ENCODE data around the gene TMEM131. TPM values are rescaled to one million over a fixed set of nuclear protein-coding genes. Genes with fewer than 3 reads are reported as not detected.
"Not testable (repeated sequence)": the region's sequence is repeated elsewhere in the genome, so short reads cannot be mapped to it uniquely, and the experiment has no call there.

Gene TMEM131
- total RNA-seq, 8 experiments from 2014 or later = 13.3 to 54.6 (median 20.2) TPM

GRCh38 chr2:97878317-97878716 lies 117.4 kb downstream of the TMEM131 start:
- ATAC-seq (replicated peaks in 6 of 8); H3K4me1 ChIP-seq (replicated peaks in 1 of 2); in situ Hi-C loops (cut with MboI; ENCODE audit: low pct_unique_long_range_greater_than_20kb in 2 of 9, low sequenced_read_pairs in 9 of 9, unreplicated experiment in 9 of 9); H3K4me3 ChIP-seq; H3K27ac ChIP-seq: not testable (repeated sequence)
- 93 to 100% (median 100%) methylated on average over 1 to 2 of the region's 2 CpGs; no CpG with 5 or more reads in 6 of the 10 experiments for WGBS, 10 experiments

DNA sequence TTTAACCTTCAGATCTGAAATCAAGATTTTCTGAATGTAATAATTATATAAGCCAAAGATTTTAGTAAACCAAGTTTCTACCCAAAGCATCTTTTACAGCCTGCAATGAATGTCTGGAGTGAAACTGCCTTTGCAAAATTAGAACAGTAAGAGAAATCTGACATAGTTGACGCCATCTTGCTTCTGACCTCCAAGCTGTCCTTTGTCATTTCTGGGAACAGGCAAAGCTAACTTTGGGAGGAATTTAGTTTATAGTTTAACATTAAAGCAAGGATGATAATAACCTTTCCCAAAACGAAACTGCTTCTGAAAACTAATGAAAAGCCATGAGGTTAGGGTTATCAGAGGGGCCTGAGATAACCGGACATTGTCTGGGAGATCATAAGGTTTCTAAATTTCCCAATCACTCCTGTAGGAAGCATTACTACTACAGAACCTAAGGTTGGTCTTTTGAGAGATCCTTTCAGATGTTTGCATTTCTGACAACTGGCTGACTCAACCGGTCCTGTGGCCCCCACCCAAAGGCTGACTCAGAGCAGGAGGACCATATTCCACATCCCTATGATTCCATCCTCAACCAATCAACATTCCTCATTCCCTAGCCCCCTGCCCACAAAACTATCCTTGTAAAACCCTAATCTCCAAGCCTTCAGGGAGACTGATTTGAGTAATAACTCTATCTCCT lies 124.5 kb downstream of the TMEM131 start:
- ATAC-seq (replicated peaks in 6 of 8) = peak in 2 of 8 experiments; percentile 13 to 40
- in situ Hi-C loops (cut with MboI; ENCODE audit: low pct_unique_long_range_greater_than_20kb in 2 of 9, low sequenced_read_pairs in 9 of 9, unreplicated experiment in 9 of 9) = no loop called here

DNA sequence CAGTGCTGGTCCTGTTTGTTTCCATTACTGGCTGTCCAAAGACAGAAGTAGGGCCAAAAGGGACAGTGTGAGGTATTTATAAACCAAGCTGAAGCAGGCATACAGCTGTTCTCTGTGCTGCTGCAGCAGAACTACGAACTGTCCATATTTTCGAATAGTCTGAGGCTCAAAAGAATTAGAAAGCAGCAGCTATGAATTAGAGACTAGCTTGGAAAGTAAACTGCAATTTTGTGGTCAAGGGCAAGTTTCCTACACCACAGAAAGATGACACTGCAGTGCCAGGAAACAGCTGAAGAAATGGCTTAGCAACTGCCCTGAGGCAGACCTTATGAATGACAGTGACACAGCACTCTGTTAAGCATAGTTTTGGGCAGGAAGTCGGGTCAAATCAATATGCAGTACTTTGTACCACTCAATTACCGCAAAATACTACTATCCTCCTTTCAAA lies 125.3 kb downstream of the TMEM131 start:
- no peak overlapping the region for H3K27ac ChIP-seq
- H3K4me3 ChIP-seq = no peak overlapping the region

More for the DNA sequence above, 124.5 kb downstream of the TMEM131 start:
- 4 to 100% (median 82%) methylated on average over 1 to 4 of the region's 4 CpGs for WGBS, 10 experiments
- peaks cover 0 to 3% of the 10 kb centered on the region in 2 donors for H3K4me1 ChIP-seq (replicated peaks in 1 of 2)
- no peak overlapping the region for H3K27ac ChIP-seq
- no peak overlapping the region for H3K4me3 ChIP-seq

DNA sequence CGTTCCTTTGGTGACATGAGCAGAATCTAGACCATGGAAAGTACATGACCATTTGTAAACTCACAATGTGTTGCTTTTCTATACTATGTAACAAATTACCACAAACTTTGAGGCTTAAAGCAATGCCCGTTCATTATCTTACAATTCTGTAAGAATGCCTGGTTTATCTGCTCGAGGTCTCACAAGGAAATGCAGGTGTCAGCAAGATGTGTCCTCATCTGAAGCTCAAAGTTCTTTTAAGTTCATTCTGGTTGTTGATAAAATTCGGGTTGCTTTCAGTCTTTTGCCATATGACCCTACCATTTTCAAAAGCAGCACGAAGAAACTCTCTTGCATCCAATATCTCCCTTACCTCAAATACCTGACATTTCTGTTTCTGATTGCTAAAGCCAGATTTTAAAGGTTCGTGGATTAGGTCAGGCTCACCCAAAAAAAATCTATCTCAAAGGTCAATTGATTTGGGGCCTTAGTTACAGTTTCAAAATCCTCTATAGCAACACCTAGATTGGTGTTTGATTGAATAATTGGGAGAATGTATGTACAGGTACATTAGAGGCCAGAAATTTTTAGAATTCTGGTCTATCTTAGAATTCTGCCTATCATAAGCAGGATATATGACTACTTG lies 125.9 kb downstream of the TMEM131 start:
- Histone ChIP-seq H3K4me3 (no peak overlapping the region), H3K27ac (no peak overlapping the region), H3K4me1 (replicated peaks in 1 of 2) (peaks cover 0 to 3% of the 10 kb centered on the region in 2 donors)
- in situ Hi-C loops (cut with MboI; ENCODE audit: low pct_unique_long_range_greater_than_20kb in 2 of 9, low sequenced_read_pairs in 9 of 9, unreplicated experiment in 9 of 9) = no loop called here
- 11 to 94% (median 69%) methylated on average over 1 to 6 of the region's 6 CpGs for WGBS, 10 experiments
- ATAC-seq (replicated peaks in 6 of 8) = no peak

More for the DNA sequence above, 125.3 kb downstream of the TMEM131 start:
- in situ Hi-C loops (cut with MboI; ENCODE audit: low pct_unique_long_range_greater_than_20kb in 2 of 9, low sequenced_read_pairs in 9 of 9, unreplicated experiment in 9 of 9) = no loop called here
- H3K4me1 ChIP-seq (replicated peaks in 1 of 2) = peaks cover 0 to 3% of the 10 kb centered on the region in 2 donors
- peak in 6 of 8 experiments; percentile 32 to 77 (median 58) for ATAC-seq (replicated peaks in 6 of 8)
- 0 to 100% (median 31%) methylated on average over 1 to 4 of the region's 4 CpGs; no CpG with 5 or more reads in 2 of the 10 experiments for WGBS, 10 experiments

DNA sequence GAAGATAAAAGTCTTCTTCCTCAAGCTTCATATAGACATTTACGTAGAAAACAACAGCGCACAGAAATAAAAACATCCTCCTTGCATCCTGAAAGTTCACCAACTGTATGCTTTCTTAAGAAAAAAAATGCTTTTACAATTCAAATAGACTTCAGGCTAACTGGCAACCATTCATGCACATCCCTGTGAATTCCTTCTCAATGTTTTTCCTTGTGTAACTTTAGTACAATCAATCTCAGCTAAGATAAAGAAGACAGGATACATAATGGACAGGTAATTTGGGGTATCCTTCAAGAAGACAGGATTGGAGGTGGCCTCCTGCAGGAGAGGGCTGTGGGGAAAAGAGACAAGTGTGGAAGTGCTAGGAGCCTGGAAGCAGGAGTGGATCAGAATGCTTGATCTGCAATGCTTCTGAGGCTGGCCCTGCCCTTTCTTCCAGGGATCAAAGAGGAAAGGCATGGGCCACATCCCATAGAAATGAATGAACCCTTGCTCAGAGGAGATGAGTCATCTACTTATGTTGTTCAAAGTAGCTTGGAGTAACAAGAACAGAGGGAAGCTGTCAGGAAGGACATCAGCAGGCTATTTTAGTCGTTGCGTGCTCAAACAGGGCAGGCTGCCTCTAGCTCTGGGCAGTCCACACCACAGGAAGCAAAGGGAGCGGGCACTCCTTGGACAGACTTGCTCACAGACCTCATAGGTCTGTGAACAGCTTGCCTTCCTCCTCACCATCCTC lies 126.6 kb downstream of the TMEM131 start:
- H3K4me3 ChIP-seq = no peak overlapping the region

GRCh38 chr2:97863829-97864228 lies 131.9 kb downstream of the TMEM131 start:
- in situ Hi-C loops (cut with MboI; ENCODE audit: low pct_unique_long_range_greater_than_20kb in 2 of 9, low sequenced_read_pairs in 9 of 9, unreplicated experiment in 9 of 9) = no loop called here
- WGBS, 10 experiments = 92 to 100% (median 100%) methylated on average over 1 to 3 of the region's 3 CpGs; no CpG with 5 or more reads in 1 of the 10 experiments

More for the DNA sequence above, 126.6 kb downstream of the TMEM131 start:
- WGBS, 10 experiments = 3 to 93% (median 63%) methylated on average over 2 to 5 of the region's 5 CpGs; no CpG with 5 or more reads in 1 of the 10 experiments
- H3K27ac ChIP-seq = no peak overlapping the region
- in situ Hi-C loops (cut with MboI; ENCODE audit: low pct_unique_long_range_greater_than_20kb in 2 of 9, low sequenced_read_pairs in 9 of 9, unreplicated experiment in 9 of 9) = no loop called here
- peak; percentile 80 to 96 (median 88) for ATAC-seq (replicated peaks in 6 of 8)
- peaks cover 0 to 3% of the 10 kb centered on the region in 2 donors for H3K4me1 ChIP-seq (replicated peaks in 1 of 2)

DNA sequence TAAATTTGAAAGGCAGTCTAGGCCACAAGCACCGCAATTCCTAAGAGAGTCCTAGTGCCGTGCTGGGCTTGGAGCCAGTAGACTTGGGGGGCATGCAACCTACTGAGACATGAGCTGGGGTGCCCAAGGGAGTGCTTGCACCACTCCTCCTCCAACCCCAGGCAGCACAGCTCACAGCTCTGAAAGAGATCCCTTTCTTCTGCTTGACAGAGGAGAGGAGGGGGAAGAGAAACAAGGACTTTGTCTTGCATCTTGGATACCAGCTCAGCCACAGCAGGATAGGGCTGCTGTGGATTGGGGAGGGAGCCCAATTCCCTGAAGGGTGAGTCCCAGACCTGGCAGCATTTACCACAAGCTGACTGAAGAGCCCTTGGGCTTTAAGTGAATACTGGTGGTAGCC lies 134.6 kb downstream of the TMEM131 start:
- in situ Hi-C loops (cut with MboI; ENCODE audit: low pct_unique_long_range_greater_than_20kb in 2 of 9, low sequenced_read_pairs in 9 of 9, unreplicated experiment in 9 of 9) = no loop called here
- Histone ChIP-seq H3K4me1 (replicated peaks in 1 of 2) (no peaks in the 10 kb centered on the region), H3K4me3 (no peak overlapping the region), H3K27ac (no peak overlapping the region)
- 60 to 100% (median 100%) methylated on average over 1 to 2 of the region's 2 CpGs; no CpG with 5 or more reads in 6 of the 10 experiments for WGBS, 10 experiments
- ATAC-seq (replicated peaks in 6 of 8) = no peak

More at GRCh38 chr2:97863829-97864228, 131.9 kb downstream of the TMEM131 start:
- Histone ChIP-seq H3K4me1 (replicated peaks in 1 of 2) (no peaks in the 10 kb centered on the region), H3K27ac (no peak overlapping the region), H3K4me3 (no peak overlapping the region)
- no peak for ATAC-seq (replicated peaks in 6 of 8)

- no peaks in the 10 kb centered on the region for H3K4me1 ChIP-seq (replicated peaks in 1 of 2)
- H3K4me3 ChIP-seq = no peak overlapping the region
- no peak overlapping the region for H3K27ac ChIP-seq
- in situ Hi-C loops (cut with MboI; ENCODE audit: low pct_unique_long_range_greater_than_20kb in 2 of 9, low sequenced_read_pairs in 9 of 9, unreplicated experiment in 9 of 9) = no loop called here
- WGBS, 10 experiments = 64 to 100% (median 97%) methylated on average over 1 to 3 of the region's 3 CpGs; no CpG with 5 or more reads in 2 of the 10 experiments
- no peak for ATAC-seq (replicated peaks in 6 of 8)
These were observed 137.3 kb downstream of the TMEM131 start for GRCh38 chr2:97858442-97858841.

DNA sequence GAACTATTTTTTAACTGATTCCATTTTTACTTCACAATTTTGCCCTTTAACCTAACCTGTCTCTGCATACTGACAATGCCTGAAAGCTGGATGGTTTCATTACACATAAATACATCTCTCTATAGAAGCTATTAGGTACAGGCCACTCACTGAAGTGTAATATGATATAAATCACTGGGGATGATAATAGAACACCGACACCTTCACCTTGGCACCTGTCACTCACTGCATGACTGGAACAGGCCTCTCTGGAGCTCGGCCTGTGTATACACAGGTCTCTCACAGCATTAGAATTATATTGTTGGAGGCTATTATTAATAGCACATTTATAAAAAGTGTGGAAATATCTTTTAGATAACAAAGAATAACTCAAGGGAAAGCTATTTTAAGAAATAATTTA lies 138.2 kb downstream of the TMEM131 start:
- Histone ChIP-seq H3K27ac (no peak overlapping the region), H3K4me3 (no peak overlapping the region)
- no peak for ATAC-seq (replicated peaks in 6 of 8)

DNA sequence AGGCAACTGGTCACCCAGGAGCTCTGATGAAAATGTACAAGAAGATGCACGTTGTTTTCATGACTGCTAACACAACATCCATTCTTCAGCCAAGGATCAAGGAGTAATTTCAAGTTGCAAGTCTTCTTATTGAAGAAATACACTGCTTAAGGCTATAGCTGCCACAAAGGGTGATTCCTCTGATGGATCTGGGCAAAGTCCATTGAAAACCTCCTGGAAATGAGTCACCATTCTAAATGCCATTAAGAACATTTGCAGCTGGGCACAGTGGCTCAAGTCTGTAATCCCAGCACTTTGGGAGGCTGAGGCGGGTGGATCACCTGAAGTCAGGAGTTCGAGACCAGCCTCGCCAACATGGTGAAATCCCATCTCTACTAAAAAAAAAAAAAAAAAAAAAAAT lies 142.7 kb downstream of the TMEM131 start:
- in situ Hi-C loops (cut with MboI; ENCODE audit: low pct_unique_long_range_greater_than_20kb in 2 of 9, low sequenced_read_pairs in 9 of 9, unreplicated experiment in 9 of 9); H3K4me3 ChIP-seq; H3K27ac ChIP-seq; H3K4me1 ChIP-seq (replicated peaks in 1 of 2): not testable (repeated sequence)
- ATAC-seq (replicated peaks in 6 of 8) = peak in 2 of 8 experiments; percentile 21 to 42
- WGBS, 10 experiments = 50 to 100% (median 100%) methylated on average over 1 to 3 of the region's 4 CpGs; no CpG with 5 or more reads in 4 of the 10 experiments

More for the DNA sequence above, 138.2 kb downstream of the TMEM131 start:
- H3K4me1 ChIP-seq (replicated peaks in 1 of 2) = no peaks in the 10 kb centered on the region
- in situ Hi-C loops (cut with MboI; ENCODE audit: low pct_unique_long_range_greater_than_20kb in 2 of 9, low sequenced_read_pairs in 9 of 9, unreplicated experiment in 9 of 9) = no loop called here
- 93 to 100% (median 100%) methylated on average over 1 to 2 of the region's 2 CpGs; no CpG with 5 or more reads in 2 of the 10 experiments for WGBS, 10 experiments

DNA sequence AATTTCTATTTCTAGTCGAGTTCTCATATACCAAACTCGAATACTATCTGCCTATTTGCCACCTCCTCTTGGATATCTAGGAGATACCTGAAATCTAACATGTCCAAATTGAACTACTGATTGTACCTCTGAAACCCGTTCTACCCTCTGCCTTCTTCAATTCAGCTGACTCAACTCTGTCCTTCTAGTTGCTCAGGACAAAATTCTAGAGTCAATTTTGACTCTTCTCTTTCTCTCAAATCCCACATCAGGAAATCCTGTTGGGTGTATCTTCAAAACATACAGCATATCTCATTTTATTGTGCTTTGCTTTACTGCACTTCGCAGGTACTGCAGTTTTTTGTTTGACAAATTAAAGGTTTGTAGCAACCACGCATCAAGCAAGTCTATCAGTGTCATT lies 144.6 kb downstream of the TMEM131 start:
- Histone ChIP-seq H3K4me3 (no peak overlapping the region), H3K27ac (no peak overlapping the region), H3K4me1 (replicated peaks in 1 of 2) (no peaks in the 10 kb centered on the region)
- in situ Hi-C loops (cut with MboI; ENCODE audit: low pct_unique_long_range_greater_than_20kb in 2 of 9, low sequenced_read_pairs in 9 of 9, unreplicated experiment in 9 of 9) = no loop called here
- 94 to 100% (median 100%) methylated on average over 1 to 5 of the region's 5 CpGs for WGBS, 10 experiments
- no peak for ATAC-seq (replicated peaks in 6 of 8)

GRCh38 chr2:97849881-97850528 lies 145.7 kb downstream of the TMEM131 start:
- in situ Hi-C loops (cut with MboI; ENCODE audit: low pct_unique_long_range_greater_than_20kb in 2 of 9, low sequenced_read_pairs in 9 of 9, unreplicated experiment in 9 of 9) = no loop called here
- H3K4me1 ChIP-seq (replicated peaks in 1 of 2) = no peaks in the 10 kb centered on the region
- no peak for ATAC-seq (replicated peaks in 6 of 8)
- H3K4me3 ChIP-seq = no peak overlapping the region
- H3K27ac ChIP-seq = no peak overlapping the region
- WGBS, 10 experiments = 83 to 100% (median 93%) methylated on average over 1 to 3 of the region's 3 CpGs; no CpG with 5 or more reads in 1 of the 10 experiments
